Uterus (tissue), 4 donors: Measurements from ENCODE around the gene APOA1. TPM values are rescaled to one million over a fixed set of nuclear protein-coding genes. Genes with fewer than 3 reads are reported as not detected.

Experiments
- DNase-seq, 2 donors: peaks; one replicate each; pipeline ENCODE4 v3.0.0-alpha.2; 2019 to 2020
- H3K27ac ChIP-seq, 2 donors: fragments of 200-600 bp; sonication (generic); 1 replicate in 1 of 2; 2 replicates in 1 of 2; pipeline ENCODE4 v1.5.1; 2016 to 2018
- H3K27me3 ChIP-seq, 2 donors: fragments of 200-600 bp; sonication (generic); one replicate each; pipeline ENCODE4 v1.5.1; 2018 to 2019; ENCODE audit warnings: control low read depth in 1 of 2
- H3K36me3 ChIP-seq, 2 donors: fragments of 200-600 bp; sonication (generic); one replicate each; pipeline ENCODE4 v1.5.1; 2019; ENCODE audit warnings: control low read depth in 1 of 2
- H3K4me1 ChIP-seq, 2 donors: fragments of 200-600 bp; sonication (generic); one replicate each; pipeline ENCODE4 v1.5.1; 2018 to 2019; ENCODE audit warnings: control low read depth in 1 of 2
- H3K4me3 ChIP-seq, 2 donors: fragments of 200-600 bp; sonication (generic); 1 replicate in 1 of 2; 2 replicates in 1 of 2; pipeline ENCODE4 v1.5.1; 2018 to 2019; ENCODE audit warnings: mild to moderate bottlenecking in 1 of 2
- H3K9me3 ChIP-seq, 2 donors: fragments of 200-600 bp; sonication (generic); one replicate each; pipeline ENCODE4 v1.5.1; 2019; ENCODE audit warnings: control low read depth in 1 of 2
- CTCF ChIP-seq, 4 experiments: fragments of 200-600 bp in 2 of 4; fragments of 450-650 bp in 2 of 4; sonication (generic) in 2 of 4; IDR thresholded peaks; one replicate each; pipeline ENCODE4 v1.5.1; 2016 to 2019; ENCODE audit warnings: antibody characterized with exemption in 4 of 4, mild to moderate bottlenecking in 2 of 4, moderate library complexity in 1 of 4
- POLR2A ChIP-seq, 2 donors: fragments of 450-650 bp; IDR thresholded peaks; one replicate each; pipeline ENCODE4 v1.6.1; 2016; ENCODE audit warnings: antibody characterized with exemption in 2 of 2, mild to moderate bottlenecking in 1 of 2, moderate library complexity in 1 of 2
- intact Hi-C: fragments of 100-400 bp; cut with DNase I; formaldehyde crosslinking; loops from one replicate; pipeline ENCODE4 v1.15.1; 2023; ENCODE audit warnings: low total_unique reads
- total RNA-seq, 4 donors: library from RNA; depleted of rRNA in 3 of 4; stranded (reverse); fragments of >200 nt in 3 of 4; gene quantifications; one replicate each; pipeline versions ENCODE4 v1.1.0 to v1.2.4, GENCODE V29; 2014 to 2023
- donor health status: DM: yes; HTN: yes; CAD: no.

The APOA1 gene
- total RNA-seq, 4 donors from 2014 or later, result 2.2 to 3.5 TPM; not detected in 2

GRCh38 chr11:116791002-116791812 lies 46.2 kb downstream of the APOA1 start:
- TF ChIP-seq CTCF (IDR thresholded peaks at IDR 0.05) (peak; percentile 78 to 90 (median 80)), POLR2A (IDR thresholded peaks at IDR 0.05) (no peak)
- peak; percentile 64 to 69 for DNase-seq
- intact Hi-C loops, result loop anchor here (10.0 kb wide), 1 partner anchor 434 kb away; no protein-coding TSS in a partner anchor
- peaks cover 7 to 10% of the 10 kb centered on the region in 2 donors for H3K4me1 ChIP-seq
- H3K36me3 ChIP-seq, result no peaks in the 10 kb centered on the region
- no peak overlapping the region for H3K4me3 ChIP-seq
- H3K27me3 ChIP-seq, result no peaks in the 10 kb centered on the region
- H3K9me3 ChIP-seq, result no peaks in the 10 kb centered on the region
- H3K27ac ChIP-seq, result no peak overlapping the region

GRCh38 chr11:116790167-116791001 lies 47.0 kb downstream of the APOA1 start:
- no peaks in the 10 kb centered on the region for H3K9me3 ChIP-seq
- intact Hi-C loops, result loop anchor here (10.0 kb wide), 1 partner anchor 434 kb away; no protein-coding TSS in a partner anchor
- peaks cover 7 to 10% of the 10 kb centered on the region in 2 donors for H3K4me1 ChIP-seq
- peak in 1 of 2 donors; percentile 16 for DNase-seq
- no peak overlapping the region for H3K4me3 ChIP-seq
- TF ChIP-seq POLR2A (IDR thresholded peaks at IDR 0.05) (no peak), CTCF (IDR thresholded peaks at IDR 0.05) (no peak)
- H3K27me3 ChIP-seq, result no peaks in the 10 kb centered on the region
- H3K36me3 ChIP-seq, result no peaks in the 10 kb centered on the region
- no peak overlapping the region for H3K27ac ChIP-seq

GRCh38 chr11:116788975-116789374 lies 48.4 kb downstream of the APOA1 start:
- Histone ChIP-seq H3K27me3 (no peaks in the 10 kb centered on the region), H3K36me3 (no peaks in the 10 kb centered on the region), H3K9me3 (no peaks in the 10 kb centered on the region), H3K4me1 (peaks cover 7 to 10% of the 10 kb centered on the region in 2 donors), H3K4me3 (no peak overlapping the region), H3K27ac (no peak overlapping the region)
- TF ChIP-seq POLR2A (IDR thresholded peaks at IDR 0.05), result no peak
- TF ChIP-seq CTCF (IDR thresholded peaks at IDR 0.05), result no peak
- DNase-seq, result no peak
- intact Hi-C loops, result loop anchor here (10.0 kb wide), 1 partner anchor 316 kb away; no protein-coding TSS in a partner anchor

GRCh38 chr11:116788534-116788933 lies 48.9 kb downstream of the APOA1 start:
- intact Hi-C loops, result loop anchor here (10.0 kb wide), 1 partner anchor 316 kb away; no protein-coding TSS in a partner anchor
- Histone ChIP-seq H3K27ac (peak overlapping the region; percentile 68 to 79), H3K4me1 (peaks cover 7 to 10% of the 10 kb centered on the region in 2 donors), H3K27me3 (no peaks in the 10 kb centered on the region), H3K9me3 (no peaks in the 10 kb centered on the region), H3K36me3 (no peaks in the 10 kb centered on the region), H3K4me3 (peak overlapping the region; percentile 76 to 99)
- TF ChIP-seq POLR2A (IDR thresholded peaks at IDR 0.05) (no peak), CTCF (IDR thresholded peaks at IDR 0.05) (no peak)
- no peak for DNase-seq
